ENCODE data around the gene CAMK2N2.

DNA sequence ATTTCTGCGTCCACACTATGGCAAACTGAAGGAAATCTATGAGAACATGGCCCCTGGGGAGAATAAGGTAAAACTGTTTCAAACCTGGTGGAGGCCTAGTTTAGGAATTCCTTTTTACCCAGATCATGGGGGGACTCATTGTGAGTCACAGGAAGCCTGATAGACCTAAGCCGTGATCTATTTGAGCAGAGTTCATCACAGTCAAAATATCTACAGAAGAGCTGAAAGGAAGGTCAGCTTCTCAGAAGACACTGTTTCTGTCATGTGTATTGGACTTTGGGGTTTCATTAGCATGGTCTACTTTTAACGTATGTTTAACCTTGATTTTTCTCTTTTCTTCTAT is 39.0 kb upstream of the CAMK2N2 start:
- TF ChIP-seq, protein P1, sequence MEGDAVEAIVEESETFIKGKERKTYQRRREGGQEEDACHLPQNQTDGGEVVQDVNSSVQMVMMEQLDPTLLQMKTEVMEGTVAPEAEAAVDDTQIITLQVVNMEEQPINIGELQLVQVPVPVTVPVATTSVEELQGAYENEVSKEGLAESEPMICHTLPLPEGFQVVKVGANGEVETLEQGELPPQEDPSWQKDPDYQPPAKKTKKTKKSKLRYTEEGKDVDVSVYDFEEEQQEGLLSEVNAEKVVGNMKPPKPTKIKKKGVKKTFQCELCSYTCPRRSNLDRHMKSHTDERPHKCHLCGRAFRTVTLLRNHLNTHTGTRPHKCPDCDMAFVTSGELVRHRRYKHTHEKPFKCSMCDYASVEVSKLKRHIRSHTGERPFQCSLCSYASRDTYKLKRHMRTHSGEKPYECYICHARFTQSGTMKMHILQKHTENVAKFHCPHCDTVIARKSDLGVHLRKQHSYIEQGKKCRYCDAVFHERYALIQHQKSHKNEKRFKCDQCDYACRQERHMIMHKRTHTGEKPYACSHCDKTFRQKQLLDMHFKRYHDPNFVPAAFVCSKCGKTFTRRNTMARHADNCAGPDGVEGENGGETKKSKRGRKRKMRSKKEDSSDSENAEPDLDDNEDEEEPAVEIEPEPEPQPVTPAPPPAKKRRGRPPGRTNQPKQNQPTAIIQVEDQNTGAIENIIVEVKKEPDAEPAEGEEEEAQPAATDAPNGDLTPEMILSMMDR (IDR thresholded peaks at IDR 0.05; ENCODE audit: low read depth, low read length) = no peak
- no peak for TF ChIP-seq POLR2A (IDR thresholded peaks at IDR 0.05; ENCODE audit: extremely low read depth, insufficient read length)
- TF ChIP-seq, protein P2, sequence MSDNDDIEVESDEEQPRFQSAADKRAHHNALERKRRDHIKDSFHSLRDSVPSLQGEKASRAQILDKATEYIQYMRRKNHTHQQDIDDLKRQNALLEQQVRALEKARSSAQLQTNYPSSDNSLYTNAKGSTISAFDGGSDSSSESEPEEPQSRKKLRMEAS (IDR thresholded peaks at IDR 0.05; ENCODE audit: low read depth, low read length) = no peak
- no peak for TF ChIP-seq MYC (IDR thresholded peaks at IDR 0.05; ENCODE audit: low read depth, low read length)

Data from NB4 (cell line).